ENCODE results near the gene KIF15.

KIF15 gene

GRCh38 chr3:44902628-44903027, 141.0 kb downstream of the KIF15 start:
- no peak for DNase-seq (ENCODE audit: low read depth, low spot score)
- H3K4me3 ChIP-seq (ENCODE audit: low read length), result no peak overlapping the region

Measured in Jurkat, Clone E6-1 (cell line).